Measurements from ENCODE around the gene KRT6A.
"Not testable (repeated sequence)": the region's sequence is repeated elsewhere in the genome, so short reads cannot be mapped to it uniquely, and the experiment has no call there.

KRT6A gene

GRCh38 chr12:52506858-52507715 lies 14.0 kb upstream of the KRT6A start:
- in situ Hi-C loops (cut with MboI; ENCODE audit: low sequenced_read_pairs), result no loop called here

- in situ Hi-C loops (cut with MboI; ENCODE audit: low sequenced_read_pairs), result no loop called here
Observed at GRCh38 chr12:52502877-52503276, 9.8 kb upstream of the KRT6A start.

GRCh38 chr12:52501490-52501889 lies 8.4 kb upstream of the KRT6A start:
- in situ Hi-C loops (cut with MboI; ENCODE audit: low sequenced_read_pairs), result no loop called here

- in situ Hi-C loops (cut with MboI; ENCODE audit: low sequenced_read_pairs), result not testable (repeated sequence)
Observed at GRCh38 chr12:52500574-52500973, 7.5 kb upstream of the KRT6A start.

GRCh38 chr12:52499806-52500560 lies 6.9 kb upstream of the KRT6A start:
- in situ Hi-C loops (cut with MboI; ENCODE audit: low sequenced_read_pairs), result no loop called here

GRCh38 chr12:52498946-52499345 lies 5.9 kb upstream of the KRT6A start:
- in situ Hi-C loops (cut with MboI; ENCODE audit: low sequenced_read_pairs), result no loop called here

GRCh38 chr12:52497975-52498374 lies 4.9 kb upstream of the KRT6A start:
- in situ Hi-C loops (cut with MboI; ENCODE audit: low sequenced_read_pairs), result no loop called here

GRCh38 chr12:52496590-52497071 lies 3.6 kb upstream of the KRT6A start:
- in situ Hi-C loops (cut with MboI; ENCODE audit: low sequenced_read_pairs), result no loop called here

GRCh38 chr12:52496054-52496453 lies 3.0 kb upstream of the KRT6A start:
- in situ Hi-C loops (cut with MboI; ENCODE audit: low sequenced_read_pairs), result no loop called here

- in situ Hi-C loops (cut with MboI; ENCODE audit: low sequenced_read_pairs), result no loop called here
Observed at GRCh38 chr12:52495389-52495788, 2.3 kb upstream of the KRT6A start.

- in situ Hi-C loops (cut with MboI; ENCODE audit: low sequenced_read_pairs), result no loop called here
Observed at GRCh38 chr12:52494518-52494917, 1.5 kb upstream of the KRT6A start.

GRCh38 chr12:52494100-52494499 lies 1.0 kb upstream of the KRT6A start:
- in situ Hi-C loops (cut with MboI; ENCODE audit: low sequenced_read_pairs), result no loop called here

GRCh38 chr12:52492405-52492804 lies 652 bp downstream of the KRT6A start:
- in situ Hi-C loops (cut with MboI; ENCODE audit: low sequenced_read_pairs), result not testable (repeated sequence)

GRCh38 chr12:52491495-52491894 lies 1.6 kb downstream of the KRT6A start:
- in situ Hi-C loops (cut with MboI; ENCODE audit: low sequenced_read_pairs), result not testable (repeated sequence)

- in situ Hi-C loops (cut with MboI; ENCODE audit: low sequenced_read_pairs), result no loop called here
Observed at GRCh38 chr12:52488736-52489135, 4.3 kb downstream of the KRT6A start.

GRCh38 chr12:52487744-52488443 lies 5.2 kb downstream of the KRT6A start:
- in situ Hi-C loops (cut with MboI; ENCODE audit: low sequenced_read_pairs), result not testable (repeated sequence)

GRCh38 chr12:52487211-52487610 lies 5.8 kb downstream of the KRT6A start:
- in situ Hi-C loops (cut with MboI; ENCODE audit: low sequenced_read_pairs), result no loop called here

- in situ Hi-C loops (cut with MboI; ENCODE audit: low sequenced_read_pairs), result no loop called here
Observed at GRCh38 chr12:52486166-52487105, 6.6 kb downstream of the KRT6A start.

- in situ Hi-C loops (cut with MboI; ENCODE audit: low sequenced_read_pairs), result no loop called here
Observed at GRCh38 chr12:52480073-52480472, 13.0 kb downstream of the KRT6A start.

GRCh38 chr12:52477651-52478050 lies 15.4 kb downstream of the KRT6A start:
- in situ Hi-C loops (cut with MboI; ENCODE audit: low sequenced_read_pairs), result no loop called here

Data from HL-60/S4 treated with phorbol 12-myristate 13-acetate at 8.2 ng/mL for 4 days and 3 days (cell line).